IMR-90 (cell line): ENCODE measurements around the gene UNC5A. TPM values are rescaled to one million over a fixed set of nuclear protein-coding genes. Genes with fewer than 3 reads are reported as not detected.

Source experiments
- ATAC-seq: fragments of 200-7000 bp; cut with Tn5 transposase; 2 replicates; pipeline ENCODE4 v1.9.1; 2020; ENCODE audit warnings: low read depth, mild to moderate bottlenecking, moderate library complexity
- BruUV-seq: library from RNA; stranded (reverse); fragments of 400-500 nt; replicated peaks from 2 replicates; lab custom pipeline; 2021; lab: Mats Ljungman, UMichigan
- CTCF ChIA-PET: fragments of 300-600 bp; formaldehyde crosslinking; extraction: SDS; loops from one replicate; lab custom pipeline; 2021; ENCODE audit warnings: antibody characterized with exemption; lab: Yijun Ruan, JAX
- POLR2A ChIA-PET: fragments of 300-600 bp; sonication (Branson Sonifier 250); formaldehyde crosslinking; loops from one replicate; lab custom pipeline; 2022; ENCODE audit warnings: antibody characterized with exemption; ENCODE audit not compliant: unreplicated experiment; lab: Charles Lee
- DNase-seq: peaks from one replicate; pipeline ENCODE4 v3.0.0; 2013
- H2AFZ ChIP-seq: replicated peaks from 2 replicates; pipeline ENCODE3; 2013; ENCODE audit warnings: low read length, mild to moderate bottlenecking; ENCODE audit not compliant: poor library complexity
- H2AK5ac ChIP-seq: 2 replicates; pipeline ENCODE4 v1.6.1; 2013; ENCODE audit warnings: low read depth, low read length, inconsistent platforms
- H2AK9ac ChIP-seq: replicated peaks from 2 replicates; pipeline ENCODE3; 2013; ENCODE audit warnings: mild to moderate bottlenecking, low read depth, low read length, moderate library complexity; ENCODE audit not compliant: poor library complexity
- H2BK120ac ChIP-seq: 2 replicates; pipeline ENCODE4 v1.6.1; 2013; ENCODE audit warnings: low read depth, low read length, inconsistent platforms
- H2BK15ac ChIP-seq: 3 replicates; pipeline ENCODE4 v1.6.1; 2013; ENCODE audit warnings: low read depth, low read length, inconsistent platforms
- H2BK20ac ChIP-seq: 2 replicates; pipeline ENCODE4 v1.6.1; 2013; ENCODE audit warnings: low read depth, mild to moderate bottlenecking, inconsistent platforms, low read length, moderate library complexity
- H2BK5ac ChIP-seq: 2 replicates; pipeline ENCODE4 v1.6.1; 2013; ENCODE audit warnings: mild to moderate bottlenecking, low read depth, low read length, inconsistent platforms; ENCODE audit not compliant: poor library complexity, severe bottlenecking
- H3K14ac ChIP-seq: replicated peaks from 2 replicates; pipeline ENCODE4 v1.6.1; 2013; ENCODE audit warnings: low read depth, low read length, inconsistent platforms
- H3K18ac ChIP-seq: 2 replicates; pipeline ENCODE4 v1.6.1; 2013; ENCODE audit warnings: low read depth, low read length, control low read depth
- H3K23ac ChIP-seq: 2 replicates; pipeline ENCODE4 v1.6.1; 2013; ENCODE audit warnings: low read depth, low read length, inconsistent platforms
- H3K27ac ChIP-seq: 2 replicates; pipeline ENCODE4 v1.5.1; 2013; ENCODE audit warnings: mild to moderate bottlenecking, control low read depth, low read length; ENCODE audit not compliant: insufficient read depth
- H3K27me3 ChIP-seq: 2 replicates; pipeline ENCODE4 v1.6.1; 2013; ENCODE audit warnings: low read length; ENCODE audit not compliant: control insufficient read depth, insufficient read depth
- H3K36me3 ChIP-seq: 2 replicates; pipeline ENCODE4 v1.6.1; 2013; ENCODE audit warnings: low read length, mixed read lengths; ENCODE audit not compliant: control insufficient read depth, insufficient read depth
- H3K4ac ChIP-seq: 2 replicates; pipeline ENCODE4 v1.6.1; 2013; ENCODE audit warnings: low read depth, low read length, inconsistent platforms
- H3K4me1 ChIP-seq: 2 replicates; pipeline ENCODE4 v1.6.1; 2013; ENCODE audit warnings: low read length, mixed read lengths; ENCODE audit not compliant: control insufficient read depth, insufficient read depth
- H3K4me2 ChIP-seq: 2 replicates; pipeline ENCODE4 v1.6.1; 2013; ENCODE audit warnings: low read depth, mild to moderate bottlenecking, control low read depth, low read length, moderate library complexity
- H3K4me3 ChIP-seq: 2 replicates; pipeline ENCODE4 v1.5.1; 2013; ENCODE audit warnings: low read depth, mild to moderate bottlenecking, control low read depth, low read length, moderate library complexity; ENCODE audit not compliant: insufficient read depth
- H3K56ac ChIP-seq: 2 replicates; pipeline ENCODE4 v1.6.1; 2013; ENCODE audit warnings: low read length, inconsistent platforms; ENCODE audit not compliant: insufficient read depth; ENCODE audit errors: extremely low read depth
- H3K79me1 ChIP-seq, 2 experiments: 2 replicates each; pipeline ENCODE4 v1.6.1; 2013; ENCODE audit warnings: low read length in 2 of 2, inconsistent platforms in 1 of 2, low read depth in 1 of 2
- H3K9ac ChIP-seq: 2 replicates; pipeline ENCODE4 v1.6.1; 2013; ENCODE audit warnings: low read depth, low read length, control low read depth
- H3K9me1 ChIP-seq: 2 replicates; pipeline ENCODE4 v1.6.1; 2013; ENCODE audit warnings: low read length, inconsistent platforms; ENCODE audit not compliant: insufficient read depth
- H3K9me3 ChIP-seq: 2 replicates; pipeline ENCODE4 v1.6.1; 2013; ENCODE audit warnings: low read length; ENCODE audit not compliant: control insufficient read depth, insufficient read depth
- H4K20me1 ChIP-seq: 2 replicates; pipeline ENCODE4 v1.6.1; 2013; ENCODE audit warnings: low read length, inconsistent platforms; ENCODE audit not compliant: insufficient read depth
- H4K5ac ChIP-seq: 2 replicates; pipeline ENCODE4 v1.6.1; 2013; ENCODE audit warnings: mild to moderate bottlenecking, low read depth, low read length, control low read depth
- H4K8ac ChIP-seq, 2 experiments: 2 replicates each; pipeline ENCODE4 v1.6.1; 2013; ENCODE audit warnings: low read depth in 2 of 2, low read length in 2 of 2, control low read depth in 1 of 2, inconsistent platforms in 1 of 2
- H4K91ac ChIP-seq: 2 replicates; pipeline ENCODE4 v1.6.1; 2013; ENCODE audit warnings: low read depth, low read length, inconsistent platforms; ENCODE audit not compliant: insufficient read depth
- BHLHE40 ChIP-seq: fragments of 150-350 bp; IDR thresholded peaks from 2 replicates; pipeline ENCODE4 v1.6.1; 2016; ENCODE audit warnings: mild to moderate bottlenecking, low read depth, low read length
- CEBPB ChIP-seq: IDR thresholded peaks from 2 replicates; pipeline ENCODE4 v1.6.1; 2012; ENCODE audit warnings: low read depth, low read length, improper control_type of control experiment
- CHD1 ChIP-seq: IDR thresholded peaks from 2 replicates; pipeline ENCODE4 v1.6.1; 2012; ENCODE audit warnings: low read depth, low read length, improper control_type of control experiment
- CTCF ChIP-seq: conservative IDR thresholded peaks from 2 replicates; pipeline ENCODE4 v1.5.1; 2012; ENCODE audit warnings: mild to moderate bottlenecking, low read depth, low read length, improper control_type of control experiment
- FOS ChIP-seq: fragments of 150-350 bp; IDR thresholded peaks from 2 replicates; pipeline ENCODE4 v1.6.1; 2016; ENCODE audit warnings: low read depth, low read length
- MAFK ChIP-seq: IDR thresholded peaks from 2 replicates; pipeline ENCODE4 v1.6.1; 2012; ENCODE audit warnings: low read depth, low read length, improper control_type of control experiment
- MAZ ChIP-seq: IDR thresholded peaks from 2 replicates; pipeline ENCODE4 v1.6.1; 2012; ENCODE audit warnings: low read depth, mild to moderate bottlenecking, low read length, improper control_type of control experiment, moderate library complexity, borderline replicate concordance
- MXI1 ChIP-seq: IDR thresholded peaks from 2 replicates; pipeline ENCODE4 v1.6.1; 2012; ENCODE audit warnings: low read depth, mild to moderate bottlenecking, low read length, moderate library complexity, borderline replicate concordance
- NFE2L2 ChIP-seq: fragments of 150-350 bp; IDR thresholded peaks from 2 replicates; pipeline ENCODE4 v1.6.1; 2016; ENCODE audit warnings: low read depth, mild to moderate bottlenecking, low read length
- POLR2A ChIP-seq: IDR thresholded peaks from 2 replicates; pipeline ENCODE4 v1.6.1; 2012; ENCODE audit warnings: mild to moderate bottlenecking, low read depth, low read length
- RCOR1 ChIP-seq: IDR thresholded peaks from 2 replicates; pipeline ENCODE4 v1.6.1; 2012; ENCODE audit warnings: mild to moderate bottlenecking, low read length, improper control_type of control experiment; ENCODE audit not compliant: insufficient replicate concordance
- RFX5 ChIP-seq: IDR thresholded peaks from 2 replicates; pipeline ENCODE4 v1.8.0; 2012; ENCODE audit warnings: low read depth, mild to moderate bottlenecking, low read length, moderate library complexity
- SMC3 ChIP-seq: fragments of 150-350 bp; IDR thresholded peaks from 2 replicates; pipeline ENCODE4 v1.6.1; 2016; ENCODE audit warnings: low read depth, mild to moderate bottlenecking, antibody characterized with exemption, low read length, moderate library complexity
- WGBS, 2 experiments: methylation state at CpG; one replicate each; pipeline versions ENCODE4 v1.1.5 to v1.1.7; 2013; ENCODE audit warnings: missing lambda C conversion rate in 2 of 2; ENCODE audit not compliant: insufficient read length in 1 of 2; ENCODE audit errors: extremely low coverage in 2 of 2; 5-methylcytosine and 5-hydroxymethylcytosine counted together
- dilution Hi-C: fragments of 300-500 bp; cut with HindIII; formaldehyde crosslinking; loops from one replicate; pipeline ENCODE4 v1.14.3; 2018; ENCODE audit warnings: low sequenced_read_pairs; ENCODE audit not compliant: unreplicated experiment
- in situ Hi-C: fragments of 300-500 bp; cut with MboI; formaldehyde crosslinking; loops from 3 replicates; pipeline ENCODE4 v1.14.3; 2019; ENCODE audit warnings: low sequenced_read_pairs, inconsistent platforms, mixed read lengths
- intact Hi-C: fragments of 100-400 bp; cut with micrococcal nuclease; formaldehyde crosslinking; loops from 2 replicates; pipeline ENCODE4 v1.10.0; 2022
- polyA plus RNA-seq, 3 experiments: library from polyadenylated mRNA; depleted of rRNA; stranded (reverse); fragments of >200 nt; gene quantifications; 2 replicates each; pipeline ENCODE4 v1.2.3, GENCODE V29; 2012; ENCODE audit warnings: low replicate concordance in 1 of 3
- total RNA-seq: library from RNA; depleted of rRNA; stranded (reverse); fragments of >200 nt; gene quantifications from 2 replicates; pipeline ENCODE4 v1.2.3, GENCODE V29; 2012
- TF ChIP-seq, protein P1 (sequence below): fragments of 150-350 bp; IDR thresholded peaks from 2 replicates; pipeline ENCODE4 v1.6.1; 2017; ENCODE audit warnings: mild to moderate bottlenecking, antibody characterized with exemption, low read length, low read depth
- TF ChIP-seq, protein P2 (sequence below): fragments of 150-350 bp; IDR thresholded peaks from 2 replicates; pipeline ENCODE4 v1.6.1; 2016; ENCODE audit warnings: low read depth, mild to moderate bottlenecking, low read length, moderate library complexity, borderline replicate concordance

UNC5A gene
- total and polyA plus RNA-seq, 2 of the 4 experiments (the other 2 are of a cell fraction): not detected

DNA sequence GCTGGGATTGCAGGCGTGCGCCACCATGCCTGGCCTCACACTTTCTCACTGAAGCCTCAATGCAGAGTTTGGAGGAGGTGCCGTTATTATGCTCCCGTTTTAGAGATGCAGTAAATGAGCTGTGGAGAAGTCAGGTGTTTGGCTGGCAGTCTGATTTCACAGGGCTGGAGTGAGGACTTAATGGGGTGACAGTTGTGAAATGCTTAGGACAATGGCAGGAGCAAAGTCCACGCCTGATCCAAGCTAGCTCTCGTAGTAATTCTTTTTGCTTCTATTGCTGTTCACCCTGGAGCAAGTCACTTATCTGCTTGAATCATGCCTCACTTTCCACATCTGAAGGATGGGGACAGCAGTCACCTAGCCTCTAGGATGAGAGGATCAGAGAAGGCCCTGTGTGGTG is 21.8 kb downstream of the UNC5A start:
- H2BK20ac ChIP-seq: no peak overlapping the region
- H2AK9ac ChIP-seq: no peak overlapping the region
- no peak overlapping the region for H2AK5ac ChIP-seq
- DNase-seq (no peak), ATAC-seq (no peak)
- in situ Hi-C loops: no loop called here
- H3K4me2 ChIP-seq: no peak overlapping the region
- no peak overlapping the region for H3K14ac ChIP-seq
- no peak overlapping the region for H4K91ac ChIP-seq
- WGBS, 2 experiments: 93% methylated on average over 2 of the region's 6 CpGs; no CpG with 5 or more reads in 1 of the 2 experiments
- H3K56ac ChIP-seq: no peak overlapping the region
- no peak overlapping the region for H3K4ac ChIP-seq
- no peaks in the 10 kb centered on the region for H3K4me1 ChIP-seq
- no peak overlapping the region for H3K18ac ChIP-seq
- H2AFZ ChIP-seq: no peak overlapping the region
- intact Hi-C loops: no loop called here
- no peak overlapping the region for H2BK120ac ChIP-seq
- ChIA-PET CTCF (no interaction called here), POLR2A (no interaction called here)
- no peaks in the 10 kb centered on the region for H3K79me1 ChIP-seq
- dilution Hi-C loops: no loop called here
- no peak overlapping the region for H3K9ac ChIP-seq
- H3K27ac ChIP-seq: no peak overlapping the region
- BruUV-seq: no TSS peak
- no peak overlapping the region for H2BK5ac ChIP-seq
- no peak overlapping the region for H4K5ac ChIP-seq
- H3K27me3 ChIP-seq: peaks cover 7% of the 10 kb centered on the region
- H3K23ac ChIP-seq: no peak overlapping the region
- no peak overlapping the region for H3K4me3 ChIP-seq
- H3K9me3 ChIP-seq: no peaks in the 10 kb centered on the region
- no peak overlapping the region for H4K8ac ChIP-seq
- H3K36me3 ChIP-seq: no peaks in the 10 kb centered on the region
- TF ChIP-seq, protein P1, sequence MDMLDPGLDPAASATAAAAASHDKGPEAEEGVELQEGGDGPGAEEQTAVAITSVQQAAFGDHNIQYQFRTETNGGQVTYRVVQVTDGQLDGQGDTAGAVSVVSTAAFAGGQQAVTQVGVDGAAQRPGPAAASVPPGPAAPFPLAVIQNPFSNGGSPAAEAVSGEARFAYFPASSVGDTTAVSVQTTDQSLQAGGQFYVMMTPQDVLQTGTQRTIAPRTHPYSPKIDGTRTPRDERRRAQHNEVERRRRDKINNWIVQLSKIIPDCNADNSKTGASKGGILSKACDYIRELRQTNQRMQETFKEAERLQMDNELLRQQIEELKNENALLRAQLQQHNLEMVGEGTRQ: no peak
- TF ChIP-seq RFX5 (no peak), POLR2A (no peak), NFE2L2 (no peak), BHLHE40 (no peak), CEBPB (no peak), RCOR1 (no peak), CTCF (no peak), FOS (no peak), MAZ (no peak), CHD1 (no peak), SMC3 (no peak), MAFK (no peak), MXI1 (no peak)
- TF ChIP-seq, protein P2, sequence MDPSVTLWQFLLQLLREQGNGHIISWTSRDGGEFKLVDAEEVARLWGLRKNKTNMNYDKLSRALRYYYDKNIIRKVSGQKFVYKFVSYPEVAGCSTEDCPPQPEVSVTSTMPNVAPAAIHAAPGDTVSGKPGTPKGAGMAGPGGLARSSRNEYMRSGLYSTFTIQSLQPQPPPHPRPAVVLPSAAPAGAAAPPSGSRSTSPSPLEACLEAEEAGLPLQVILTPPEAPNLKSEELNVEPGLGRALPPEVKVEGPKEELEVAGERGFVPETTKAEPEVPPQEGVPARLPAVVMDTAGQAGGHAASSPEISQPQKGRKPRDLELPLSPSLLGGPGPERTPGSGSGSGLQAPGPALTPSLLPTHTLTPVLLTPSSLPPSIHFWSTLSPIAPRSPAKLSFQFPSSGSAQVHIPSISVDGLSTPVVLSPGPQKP: no peak
- 0 out of 2 replicates have a peak, but pooled peaks cover 5% of the 10 kb centered on the region for H4K20me1 ChIP-seq
- no peaks in the 10 kb centered on the region for H3K9me1 ChIP-seq
- H2BK15ac ChIP-seq: no peak overlapping the region
